ENCODE data around the gene ITGB2. TPM values are rescaled to one million over a fixed set of nuclear protein-coding genes. Genes with fewer than 3 reads are reported as not detected.

ITGB2 gene
- total RNA-seq, 4 donors from 2014 or later: 11.2 to 18.8 (median 15.3) TPM

- peaks cover 41% of the 10 kb centered on the region for H3K27me3 ChIP-seq
- no peak for TF ChIP-seq CTCF (IDR thresholded peaks at IDR 0.05)
- WGBS: 95% methylated on average over 8 of the region's 10 CpGs
Observed at GRCh38 chr21:44935533-44935927, 14.8 kb upstream of the ITGB2 start.

GRCh38 chr21:44934797-44935532 lies 14.3 kb upstream of the ITGB2 start:
- Histone ChIP-seq H3K27ac (no peak overlapping the region), H3K9me3 (no peaks in the 10 kb centered on the region), H3K4me3 (no peak overlapping the region), H3K36me3 (no peaks in the 10 kb centered on the region), H3K4me1 (peaks cover 37% of the 10 kb centered on the region), H3K27me3 (peaks cover 46% of the 10 kb centered on the region)
- DNase-seq (ENCODE audit: low spot score in 2 of 2): no peak
- TF ChIP-seq CTCF (IDR thresholded peaks at IDR 0.05) (no peak), POLR2AphosphoS5 (IDR thresholded peaks at IDR 0.05) (no peak), POLR2A (IDR thresholded peaks at IDR 0.05) (no peak), EP300 (IDR thresholded peaks at IDR 0.05) (no peak)
- 93% methylated on average over 5 of the region's 9 CpGs for WGBS

More at GRCh38 chr21:44935533-44935927, 14.8 kb upstream of the ITGB2 start:
- Histone ChIP-seq H3K4me1 (peaks cover 41% of the 10 kb centered on the region), H3K36me3 (no peaks in the 10 kb centered on the region), H3K4me3 (no peak overlapping the region), H3K9me3 (no peaks in the 10 kb centered on the region), H3K27ac (no peak overlapping the region)
- DNase-seq (ENCODE audit: low spot score in 2 of 2): no peak

- 94% methylated on average over 5 of the region's 6 CpGs for WGBS
- TF ChIP-seq POLR2A (IDR thresholded peaks at IDR 0.05) (no peak), EP300 (IDR thresholded peaks at IDR 0.05) (no peak), POLR2AphosphoS5 (IDR thresholded peaks at IDR 0.05) (no peak), CTCF (IDR thresholded peaks at IDR 0.05) (no peak)
- Histone ChIP-seq H3K9me3 (no peaks in the 10 kb centered on the region), H3K27me3 (peaks cover 52% of the 10 kb centered on the region), H3K36me3 (no peaks in the 10 kb centered on the region), H3K27ac (no peak overlapping the region), H3K4me1 (peaks cover 35% of the 10 kb centered on the region), H3K4me3 (no peak overlapping the region)
- no peak for DNase-seq (ENCODE audit: low spot score in 2 of 2)
Observed at GRCh38 chr21:44934276-44934675, 13.6 kb upstream of the ITGB2 start.

GRCh38 chr21:44933918-44934260 lies 13.2 kb upstream of the ITGB2 start:
- TF ChIP-seq EP300 (IDR thresholded peaks at IDR 0.05) (no peak), POLR2A (IDR thresholded peaks at IDR 0.05) (no peak), CTCF (IDR thresholded peaks at IDR 0.05) (no peak), POLR2AphosphoS5 (IDR thresholded peaks at IDR 0.05) (no peak)
- Histone ChIP-seq H3K4me3 (no peak overlapping the region), H3K27ac (no peak overlapping the region), H3K9me3 (no peaks in the 10 kb centered on the region), H3K4me1 (peaks cover 35% of the 10 kb centered on the region), H3K27me3 (peaks cover 56% of the 10 kb centered on the region), H3K36me3 (no peaks in the 10 kb centered on the region)
- DNase-seq (ENCODE audit: low spot score in 2 of 2): no peak
- WGBS: 50% methylated on average over 1 of the region's 6 CpGs

GRCh38 chr21:44933199-44933917 lies 12.7 kb upstream of the ITGB2 start:
- Histone ChIP-seq H3K36me3 (no peaks in the 10 kb centered on the region), H3K4me3 (no peak overlapping the region), H3K4me1 (peaks cover 35% of the 10 kb centered on the region), H3K27ac (no peak overlapping the region), H3K27me3 (peaks cover 57% of the 10 kb centered on the region), H3K9me3 (no peaks in the 10 kb centered on the region)
- TF ChIP-seq CTCF (IDR thresholded peaks at IDR 0.05) (no peak), POLR2AphosphoS5 (IDR thresholded peaks at IDR 0.05) (no peak), POLR2A (IDR thresholded peaks at IDR 0.05) (no peak), EP300 (IDR thresholded peaks at IDR 0.05) (no peak)
- no peak for DNase-seq (ENCODE audit: low spot score in 2 of 2)
- WGBS: 65% methylated on average over 15 of the region's 25 CpGs

All from suprapubic skin (tissue), 4 donors.